Vagina (tissue), 2 donors: ENCODE measurements around the gene INPP5A. TPM values are rescaled to one million over a fixed set of nuclear protein-coding genes. Genes with fewer than 3 reads are reported as not detected.
"Not testable (repeated sequence)": the region's sequence is repeated elsewhere in the genome, so short reads cannot be mapped to it uniquely, and the experiment has no call there.

ENCODE experiments used
- DNase-seq, 2 donors: peaks; one replicate each; pipeline ENCODE4 v3.0.0-alpha.2; 2017; ENCODE audit errors: extremely low spot score in 2 of 2
- H3K27ac ChIP-seq: fragments of 200-600 bp; sonication (generic); one replicate; pipeline ENCODE4 v1.5.1; 2019
- H3K27me3 ChIP-seq: fragments of 200-600 bp; sonication (generic); one replicate; pipeline ENCODE4 v1.5.1; 2019
- H3K36me3 ChIP-seq, 2 donors: fragments of 200-600 bp; sonication (generic); one replicate each; pipeline ENCODE4 v1.5.1; 2017 to 2019
- H3K4me1 ChIP-seq: fragments of 200-600 bp; sonication (generic); one replicate; pipeline ENCODE4 v1.5.1; 2019
- H3K4me3 ChIP-seq, 2 donors: fragments of 200-600 bp; sonication (generic); 1 replicate in 1 of 2; 2 replicates in 1 of 2; pipeline ENCODE4 v1.5.1; 2016 to 2019
- H3K9me3 ChIP-seq: fragments of 200-600 bp; sonication (generic); one replicate; pipeline ENCODE4 v1.5.1; 2019
- CTCF ChIP-seq, 3 experiments: fragments of 450-650 bp in 2 of 3; fragments of 200-600 bp in 1 of 3; sonication (generic) in 1 of 3; IDR thresholded peaks; one replicate each; pipeline ENCODE4 v1.5.1; 2017 to 2019; ENCODE audit warnings: antibody characterized with exemption in 3 of 3, mild to moderate bottlenecking in 2 of 3, moderate library complexity in 2 of 3
- POLR2A ChIP-seq, 2 donors: fragments of 450-650 bp; IDR thresholded peaks; one replicate each; pipeline ENCODE4 v1.6.1; 2017; ENCODE audit warnings: antibody characterized with exemption in 2 of 2, mild to moderate bottlenecking in 2 of 2, moderate library complexity in 2 of 2
- POLR2AphosphoS5 ChIP-seq, 2 donors: sonication (generic); formaldehyde crosslinking; IDR thresholded peaks; one replicate each; pipeline ENCODE4 v1.9.0; 2017; ENCODE audit warnings: antibody characterized with exemption in 2 of 2, mild to moderate bottlenecking in 2 of 2, low read depth in 1 of 2; ENCODE audit not compliant: insufficient read depth in 1 of 2
- intact Hi-C: fragments of 100-400 bp; cut with DNase I; formaldehyde crosslinking; loops from one replicate; pipeline ENCODE4 v1.15.1; 2023
- total RNA-seq: library from RNA; depleted of rRNA; stranded (reverse); fragments of >200 nt; gene quantifications from one replicate; pipeline ENCODE4 v1.2.3, GENCODE V29; 2016

The INPP5A gene
- total RNA-seq, 1 donor from 2014 or later: 24.3 TPM

GRCh38 chr10:132796846-132797245 lies 259.3 kb downstream of the INPP5A start:
- DNase-seq: no peak
- Histone ChIP-seq H3K36me3 (no peaks in the 10 kb centered on the region), H3K4me1 (no peaks in the 10 kb centered on the region), H3K27ac (no peak overlapping the region), H3K4me3 (no peak overlapping the region), H3K27me3 (no peaks in the 10 kb centered on the region), H3K9me3 (no peaks in the 10 kb centered on the region)
- TF ChIP-seq CTCF (IDR thresholded peaks at IDR 0.05): no peak
- no peak for TF ChIP-seq POLR2AphosphoS5 (IDR thresholded peaks at IDR 0.05; ENCODE audit: insufficient read depth in 1 of 2, low read depth in 1 of 2)
- TF ChIP-seq POLR2A (IDR thresholded peaks at IDR 0.05): no peak
- intact Hi-C loops: no loop called here

GRCh38 chr10:132797986-132798385 lies 260.4 kb downstream of the INPP5A start:
- H3K4me1 ChIP-seq, intact Hi-C loops, H3K4me3 ChIP-seq, DNase-seq, H3K27me3 ChIP-seq, H3K9me3 ChIP-seq, H3K36me3 ChIP-seq, H3K27ac ChIP-seq: not testable (repeated sequence)

GRCh38 chr10:132798403-132798802 lies 260.8 kb downstream of the INPP5A start:
- intact Hi-C loops: no loop called here
- DNase-seq: no peak
- no peaks in the 10 kb centered on the region for H3K36me3 ChIP-seq
- no peaks in the 10 kb centered on the region for H3K27me3 ChIP-seq
- H3K4me1 ChIP-seq: no peaks in the 10 kb centered on the region
- no peaks in the 10 kb centered on the region for H3K9me3 ChIP-seq
- TF ChIP-seq CTCF (IDR thresholded peaks at IDR 0.05) (no peak), POLR2AphosphoS5 (IDR thresholded peaks at IDR 0.05; ENCODE audit: insufficient read depth in 1 of 2, low read depth in 1 of 2) (no peak), POLR2A (IDR thresholded peaks at IDR 0.05) (no peak)
- H3K4me3 ChIP-seq: no peak overlapping the region
- H3K27ac ChIP-seq: no peak overlapping the region

- intact Hi-C loops: no loop called here
- H3K36me3 ChIP-seq: no peaks in the 10 kb centered on the region
These were observed 261.3 kb downstream of the INPP5A start for GRCh38 chr10:132798876-132799275.

GRCh38 chr10:132799865-132800264 lies 262.3 kb downstream of the INPP5A start:
- no peak for TF ChIP-seq CTCF (IDR thresholded peaks at IDR 0.05)
- no peak for TF ChIP-seq POLR2AphosphoS5 (IDR thresholded peaks at IDR 0.05; ENCODE audit: insufficient read depth in 1 of 2, low read depth in 1 of 2)
- TF ChIP-seq POLR2A (IDR thresholded peaks at IDR 0.05): no peak
- Histone ChIP-seq H3K36me3 (no peaks in the 10 kb centered on the region), H3K4me1 (no peaks in the 10 kb centered on the region), H3K4me3 (no peak overlapping the region), H3K9me3 (no peaks in the 10 kb centered on the region), H3K27ac (no peak overlapping the region), H3K27me3 (no peaks in the 10 kb centered on the region)
- intact Hi-C loops: no loop called here
- DNase-seq: no peak

More at GRCh38 chr10:132798876-132799275, 261.3 kb downstream of the INPP5A start:
- no peaks in the 10 kb centered on the region for H3K27me3 ChIP-seq
- no peaks in the 10 kb centered on the region for H3K4me1 ChIP-seq
- DNase-seq: no peak
- H3K9me3 ChIP-seq: no peaks in the 10 kb centered on the region
- no peak overlapping the region for H3K4me3 ChIP-seq
- H3K27ac ChIP-seq: no peak overlapping the region
- TF ChIP-seq POLR2A (IDR thresholded peaks at IDR 0.05) (no peak), POLR2AphosphoS5 (IDR thresholded peaks at IDR 0.05; ENCODE audit: insufficient read depth in 1 of 2, low read depth in 1 of 2) (no peak)

- Histone ChIP-seq H3K9me3 (no peaks in the 10 kb centered on the region), H3K27me3 (no peaks in the 10 kb centered on the region), H3K4me1 (no peaks in the 10 kb centered on the region), H3K36me3 (no peaks in the 10 kb centered on the region), H3K27ac (no peak overlapping the region), H3K4me3 (no peak overlapping the region)
- no peak for DNase-seq
- TF ChIP-seq CTCF (IDR thresholded peaks at IDR 0.05): no peak
- TF ChIP-seq POLR2AphosphoS5 (IDR thresholded peaks at IDR 0.05; ENCODE audit: insufficient read depth in 1 of 2, low read depth in 1 of 2): no peak
- no peak for TF ChIP-seq POLR2A (IDR thresholded peaks at IDR 0.05)
- intact Hi-C loops: no loop called here
These were observed 264.5 kb downstream of the INPP5A start for GRCh38 chr10:132802048-132802447.
